NCI-H345 treated with DMSO at 0.1 percent for 48 hours (cell line): ENCODE results near the gene IL13RA1.
"Not testable (repeated sequence)": the region's sequence is repeated elsewhere in the genome, so short reads cannot be mapped to it uniquely, and the experiment has no call there.

Experiments
- DNase-seq: peaks from one replicate; lab custom pipeline; 2025; ENCODE audit not compliant: unreplicated experiment; lab: John Stamatoyannopoulos, UW

Gene IL13RA1

GRCh38 chrX:118727686-118728339 lies 407 bp downstream of the IL13RA1 start:
- DNase-seq = no peak

- no peak for DNase-seq
These were observed 1.7 kb downstream of the IL13RA1 start for GRCh38 chrX:118729042-118729652.

- no peak for DNase-seq
These were observed 3.3 kb downstream of the IL13RA1 start for GRCh38 chrX:118730500-118731247.

DNA sequence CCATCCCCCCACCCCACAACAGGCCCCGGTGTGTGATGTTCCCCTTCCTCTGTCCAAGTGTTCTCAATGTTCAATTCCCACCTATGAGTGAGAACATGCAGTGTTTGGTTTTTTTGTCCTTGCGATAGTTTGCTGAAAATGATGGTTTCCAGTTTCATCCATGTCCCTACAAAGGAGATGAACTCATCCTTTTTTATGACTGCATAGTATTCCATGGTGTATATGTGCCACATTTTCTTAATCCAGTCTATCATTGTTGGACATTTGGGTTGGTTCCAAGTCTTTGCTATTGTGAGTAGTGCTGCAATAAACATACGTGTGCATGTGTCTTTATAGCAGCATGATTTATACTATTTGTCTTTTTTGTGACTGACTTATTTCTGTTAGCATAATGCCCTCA lies 5.1 kb downstream of the IL13RA1 start:
- DNase-seq = not testable (repeated sequence)

DNA sequence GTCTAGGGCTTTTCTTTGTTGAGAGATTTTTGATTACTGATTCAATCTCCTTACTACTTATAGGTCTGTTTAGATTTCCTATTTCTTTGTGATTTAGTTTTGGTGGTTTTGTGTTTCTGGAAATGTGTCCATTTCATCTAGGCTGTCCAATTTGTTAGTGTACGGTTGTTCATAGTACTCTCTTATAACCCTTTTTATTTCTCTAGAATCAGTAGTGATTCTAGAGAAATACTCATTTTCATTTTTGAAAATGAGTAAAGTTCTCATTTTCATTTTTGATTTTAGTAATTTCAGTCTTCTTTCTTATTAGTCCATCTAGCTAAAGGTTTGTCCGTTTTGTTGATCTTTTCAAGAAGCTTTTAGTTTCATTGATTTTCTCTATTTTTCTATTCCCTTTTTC lies 7.5 kb downstream of the IL13RA1 start:
- no peak for DNase-seq

DNA sequence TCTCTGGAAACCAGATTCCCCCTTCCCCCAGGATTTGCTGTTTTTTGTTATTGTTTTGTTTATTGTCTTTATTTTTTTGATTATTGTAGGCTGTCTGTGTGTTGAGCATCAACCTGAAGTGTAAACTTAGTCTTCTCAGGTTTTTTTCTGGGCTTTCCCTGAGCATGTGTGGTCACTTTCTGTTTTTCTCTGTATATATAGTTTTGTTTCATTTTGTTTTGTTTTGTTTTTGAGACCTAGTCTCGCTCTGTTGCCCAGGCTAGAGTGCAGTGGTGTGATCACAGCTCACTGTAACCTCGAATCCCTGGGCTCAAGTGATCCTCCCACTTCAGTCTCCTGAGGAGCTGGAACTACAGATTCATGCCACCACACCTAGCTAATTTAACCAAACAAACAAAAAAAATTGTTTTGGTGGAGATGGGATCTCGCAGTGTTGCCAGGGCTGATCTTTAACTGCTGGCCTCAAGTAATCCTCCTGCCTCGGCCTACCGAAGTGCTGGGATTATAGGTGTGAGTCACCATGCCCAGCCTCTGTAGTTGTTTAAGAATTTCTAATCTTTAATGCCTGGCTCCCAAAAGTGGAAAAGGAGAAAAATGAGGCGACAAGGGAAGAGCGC lies 9.1 kb downstream of the IL13RA1 start:
- no peak for DNase-seq

DNA sequence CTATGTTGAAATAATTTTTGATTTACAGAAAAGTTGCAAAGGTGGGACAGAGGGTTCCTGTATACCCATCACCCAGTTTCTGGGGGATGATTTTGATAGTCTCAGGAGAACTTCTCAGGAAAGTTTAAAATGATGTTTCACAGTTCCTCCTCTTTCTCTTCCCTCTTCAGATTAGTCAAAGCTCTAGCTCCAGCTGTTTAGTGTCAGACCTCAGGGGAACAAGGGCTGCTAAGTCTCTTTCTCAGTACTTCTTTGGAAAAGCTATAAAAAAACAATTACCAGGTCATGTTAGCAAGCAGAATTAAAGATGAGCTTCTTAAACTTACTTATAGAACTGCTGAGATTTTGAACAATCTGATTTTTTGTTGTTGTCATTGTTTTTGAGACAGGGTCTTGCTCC lies 12.2 kb downstream of the IL13RA1 start:
- DNase-seq = no peak

DNA sequence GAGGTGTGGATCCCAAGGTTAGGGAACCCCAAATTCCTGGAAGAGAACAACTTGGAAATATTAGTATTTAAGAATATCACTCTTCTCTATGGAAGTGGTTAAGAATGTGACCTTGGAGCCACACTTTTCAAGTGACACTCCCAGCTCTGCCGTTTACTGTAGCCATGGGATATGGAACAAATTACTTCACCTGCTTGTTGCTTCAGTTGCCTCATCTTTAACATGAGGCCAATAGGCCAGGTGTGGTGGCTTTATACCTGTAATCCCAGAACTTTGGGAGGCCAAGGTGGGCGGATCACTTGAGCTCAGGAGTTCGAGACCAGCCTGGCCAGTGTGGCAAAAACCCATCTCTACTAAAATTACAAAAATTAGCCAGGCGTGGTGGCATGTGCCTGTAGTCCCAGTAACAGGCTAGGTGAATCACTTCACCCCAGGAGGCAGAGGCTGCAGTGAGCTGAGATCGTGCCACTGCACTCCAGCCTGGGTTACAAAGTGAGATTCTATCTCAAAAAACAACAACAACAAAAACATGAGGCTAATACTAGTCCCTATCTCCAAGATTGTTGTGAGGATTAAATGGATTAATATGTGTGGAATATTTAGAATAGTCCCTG lies 13.0 kb downstream of the IL13RA1 start:
- DNase-seq = no peak

DNA sequence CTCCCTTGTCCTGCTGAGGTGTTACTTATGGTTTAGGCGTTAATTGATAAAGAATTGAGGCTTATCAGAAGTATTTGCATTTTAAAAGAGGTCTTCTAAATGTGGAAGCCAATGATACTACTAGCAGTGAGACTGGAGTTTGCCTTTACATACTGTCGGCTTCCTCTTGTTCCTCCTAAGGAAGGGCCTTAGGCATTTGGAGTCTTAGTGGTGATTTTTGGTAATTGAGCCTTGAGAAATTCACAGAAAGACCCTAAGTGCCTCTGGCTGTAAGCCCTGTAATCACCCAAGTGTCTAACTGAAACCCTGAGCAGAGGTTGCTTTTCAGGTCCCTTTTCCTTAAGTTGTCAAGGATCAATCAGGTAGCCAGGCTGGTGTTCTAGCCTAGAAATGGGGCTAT lies 14.8 kb downstream of the IL13RA1 start:
- DNase-seq = no peak

DNA sequence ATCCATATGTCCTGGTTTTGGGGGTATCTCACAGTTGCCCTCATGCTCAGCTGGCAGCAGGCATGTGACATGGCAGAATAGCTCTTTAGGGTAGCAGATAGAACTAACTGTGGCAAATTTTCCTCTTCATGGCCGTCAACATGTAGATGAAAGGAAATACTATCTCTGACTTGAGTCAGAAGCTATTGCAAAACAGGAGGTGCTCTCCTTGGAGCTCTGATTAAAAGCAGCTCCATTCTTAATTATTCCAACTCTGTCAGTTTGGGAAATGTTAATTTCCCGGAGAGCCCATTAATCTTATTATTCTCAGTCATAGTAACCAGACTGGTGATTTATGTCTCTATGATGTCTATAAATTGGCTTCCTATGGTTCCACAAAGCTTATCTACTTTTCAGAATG lies 18.2 kb downstream of the IL13RA1 start:
- no peak for DNase-seq

DNA sequence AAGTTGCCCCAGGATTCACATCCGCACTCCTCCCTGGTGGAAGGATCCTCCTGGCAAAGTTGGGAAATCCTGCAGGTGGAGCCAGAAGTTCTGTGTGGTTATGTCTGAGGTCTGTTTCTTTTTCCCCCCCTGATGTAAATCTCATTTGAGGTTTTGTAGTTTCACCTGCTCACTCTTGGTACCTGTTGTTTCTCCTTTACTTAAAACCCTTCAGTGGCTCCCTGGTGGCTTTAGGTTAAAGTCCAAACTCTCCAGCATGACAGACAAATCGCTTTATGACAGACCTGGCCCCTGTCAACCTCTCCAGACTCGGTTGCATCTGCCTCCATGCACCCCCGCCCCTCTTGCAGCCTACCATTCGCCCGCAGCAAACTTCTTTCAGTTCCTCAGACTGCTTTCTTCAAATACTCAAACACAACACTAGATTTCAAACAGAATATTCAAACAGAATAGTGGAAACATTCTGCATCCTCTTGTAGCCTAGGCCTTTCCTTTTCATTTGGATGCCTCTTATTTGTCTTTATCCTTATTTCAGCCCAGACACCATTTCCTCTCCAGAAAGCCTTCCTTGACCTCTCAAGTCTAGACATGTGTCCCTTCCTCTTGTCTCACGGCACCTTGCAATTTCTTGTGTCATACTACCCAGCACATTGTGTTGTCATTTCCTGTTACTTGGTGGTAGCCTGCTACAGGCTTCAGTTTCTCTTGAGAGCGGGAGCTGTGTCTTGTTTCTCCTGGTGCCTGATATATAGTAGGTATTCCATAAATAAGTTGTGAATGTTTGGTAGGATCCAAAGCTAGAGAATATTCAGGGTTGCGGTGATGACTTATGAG lies 24.8 kb downstream of the IL13RA1 start:
- no peak for DNase-seq

DNA sequence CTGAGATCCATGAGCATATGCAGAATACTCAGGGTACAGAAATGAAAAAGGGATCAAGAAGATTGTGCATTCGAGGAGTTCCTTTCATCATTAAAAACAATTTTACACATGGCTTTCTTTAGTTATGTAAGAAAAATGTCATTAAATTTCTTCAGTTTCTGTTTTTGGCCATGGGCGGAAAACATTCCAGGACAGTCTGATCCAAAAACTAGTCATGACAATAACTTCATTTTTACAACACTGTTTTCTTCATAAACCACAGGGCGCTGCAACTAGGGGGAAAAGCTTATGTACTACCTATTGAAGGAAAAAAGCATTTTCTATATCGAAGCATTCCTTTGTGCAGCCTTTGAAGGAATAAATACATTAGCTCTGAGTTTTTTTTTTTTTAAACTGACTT lies 28.2 kb downstream of the IL13RA1 start:
- DNase-seq = no peak

DNA sequence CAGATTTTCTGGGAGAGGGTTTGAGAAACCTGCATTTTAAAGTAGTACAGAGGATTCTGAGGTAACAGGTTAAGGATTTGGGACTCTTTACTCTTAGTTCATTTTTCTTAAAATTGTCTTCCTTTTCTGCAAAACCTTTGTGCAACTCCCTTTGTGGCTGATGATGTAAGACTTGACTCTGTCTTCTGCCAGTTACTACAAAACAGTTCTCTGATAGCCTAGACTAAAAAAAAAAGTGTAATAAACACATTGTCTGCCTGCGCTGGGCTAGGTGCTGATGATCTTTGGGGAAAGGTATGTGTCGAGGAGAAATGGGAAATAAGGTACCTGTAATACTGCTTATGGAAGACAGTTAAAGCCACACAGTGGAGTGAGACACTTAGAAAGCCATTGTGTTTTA lies 28.7 kb downstream of the IL13RA1 start:
- no peak for DNase-seq

DNA sequence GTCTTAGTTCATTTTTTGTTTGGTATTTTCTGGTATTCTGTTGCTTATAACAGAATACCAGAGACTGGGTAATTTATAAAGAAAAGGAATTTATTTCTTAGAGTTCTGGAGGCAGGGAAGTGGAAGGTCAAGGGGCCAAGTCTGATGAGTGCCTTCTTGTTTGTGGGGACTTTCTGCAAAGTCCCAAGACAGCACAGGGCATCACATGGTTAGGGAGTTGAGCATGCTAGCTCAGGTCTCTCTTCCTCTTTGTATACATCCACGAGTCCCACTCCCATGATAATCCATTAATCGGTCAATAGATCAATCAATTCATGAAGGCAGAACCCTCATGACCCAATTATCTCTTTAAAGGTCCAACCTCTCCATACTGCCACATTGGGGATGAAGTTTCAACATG lies 31.1 kb downstream of the IL13RA1 start:
- no peak for DNase-seq

DNA sequence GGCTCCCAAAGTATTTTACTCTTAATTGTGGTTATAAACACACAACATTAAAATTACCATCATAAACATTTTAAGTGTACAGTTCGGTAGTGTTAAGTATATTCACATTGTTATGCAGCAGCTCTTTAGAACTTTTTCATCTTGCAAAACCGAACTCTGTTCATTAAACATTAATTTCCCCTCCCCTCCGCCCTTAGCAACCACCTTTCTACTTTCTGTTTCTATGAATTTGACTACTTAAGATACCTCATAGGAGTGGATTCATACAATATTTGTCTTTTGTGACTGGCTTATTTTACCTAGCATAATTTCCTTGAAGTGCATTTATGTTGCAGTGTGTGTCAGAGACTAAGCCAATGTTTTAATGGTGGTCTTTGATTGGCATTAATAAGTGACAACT lies 32.6 kb downstream of the IL13RA1 start:
- DNase-seq = no peak

- DNase-seq = no peak
These were observed 34.7 kb downstream of the IL13RA1 start for GRCh38 chrX:118761939-118762707.

- no peak for DNase-seq
These were observed 36.1 kb downstream of the IL13RA1 start for GRCh38 chrX:118763489-118763888.

GRCh38 chrX:118764122-118764521 lies 36.7 kb downstream of the IL13RA1 start:
- no peak for DNase-seq

- DNase-seq = no peak
These were observed 42.8 kb downstream of the IL13RA1 start for GRCh38 chrX:118770133-118770760.
